ENCODE measurements around the gene PPP2R2C.

Gene PPP2R2C

DNA sequence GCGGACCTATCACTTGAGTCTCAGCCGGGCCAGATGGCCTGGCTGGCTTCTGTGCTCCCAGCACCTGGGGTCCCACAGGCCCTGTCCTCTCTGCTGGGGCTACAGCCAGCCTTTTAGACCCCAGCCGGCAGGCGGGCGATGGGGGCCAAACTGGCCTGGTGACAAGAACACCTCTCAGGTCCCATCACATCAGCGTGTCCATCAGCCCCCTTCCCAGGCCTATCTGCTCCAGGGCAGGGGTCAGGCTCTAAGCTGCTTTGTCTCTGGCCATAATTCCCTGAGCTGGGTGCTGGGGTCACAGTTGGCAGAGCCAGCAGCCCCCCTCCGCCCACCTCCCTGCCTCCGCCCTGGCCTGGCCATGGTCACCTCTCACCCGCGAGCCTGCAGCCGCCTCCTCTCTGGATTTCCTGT lies 77.7 kb downstream of the PPP2R2C start:
- no peak for DNase-seq

GRCh38 chr4:6393544-6394475 lies 78.6 kb downstream of the PPP2R2C start:
- no peak for DNase-seq

GRCh38 chr4:6393066-6393465 lies 79.3 kb downstream of the PPP2R2C start:
- no peak for DNase-seq

DNA sequence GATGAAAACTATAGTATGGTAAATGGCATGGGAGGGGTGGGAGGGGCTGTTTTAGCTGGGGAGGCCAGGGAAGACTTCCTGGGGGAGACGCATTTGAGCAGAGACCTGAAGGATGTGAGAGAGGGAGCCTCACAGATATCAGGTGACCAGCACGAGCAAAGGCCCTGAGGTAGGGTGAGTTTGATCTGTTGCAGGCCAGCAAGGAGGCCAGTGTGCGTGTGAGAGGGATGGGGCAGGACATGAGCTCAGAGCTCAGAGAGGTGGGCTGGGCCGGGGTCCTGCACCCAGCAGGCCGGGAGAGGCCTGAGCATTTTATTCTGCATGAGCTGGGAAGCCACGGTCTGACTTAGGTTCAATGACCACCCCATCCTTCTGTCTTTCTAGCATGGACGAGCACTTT lies 80.0 kb downstream of the PPP2R2C start:
- no peak for DNase-seq

DNA sequence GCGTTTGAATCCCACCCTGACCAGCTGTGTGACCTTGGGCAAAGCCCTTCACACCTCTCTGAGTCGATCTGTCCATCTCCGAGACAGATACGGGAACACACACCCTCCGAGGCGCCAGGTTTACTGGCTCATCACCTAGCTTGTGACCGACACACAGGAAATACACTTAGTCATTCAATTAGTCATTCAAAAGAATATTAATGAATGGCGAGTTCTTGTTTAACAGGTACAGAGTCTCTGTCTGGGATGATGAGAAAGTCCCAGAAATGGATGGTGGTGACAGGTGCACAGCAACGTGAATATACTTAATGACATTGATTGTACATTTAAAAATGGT lies 80.6 kb downstream of the PPP2R2C start:
- no peak for DNase-seq

DNA sequence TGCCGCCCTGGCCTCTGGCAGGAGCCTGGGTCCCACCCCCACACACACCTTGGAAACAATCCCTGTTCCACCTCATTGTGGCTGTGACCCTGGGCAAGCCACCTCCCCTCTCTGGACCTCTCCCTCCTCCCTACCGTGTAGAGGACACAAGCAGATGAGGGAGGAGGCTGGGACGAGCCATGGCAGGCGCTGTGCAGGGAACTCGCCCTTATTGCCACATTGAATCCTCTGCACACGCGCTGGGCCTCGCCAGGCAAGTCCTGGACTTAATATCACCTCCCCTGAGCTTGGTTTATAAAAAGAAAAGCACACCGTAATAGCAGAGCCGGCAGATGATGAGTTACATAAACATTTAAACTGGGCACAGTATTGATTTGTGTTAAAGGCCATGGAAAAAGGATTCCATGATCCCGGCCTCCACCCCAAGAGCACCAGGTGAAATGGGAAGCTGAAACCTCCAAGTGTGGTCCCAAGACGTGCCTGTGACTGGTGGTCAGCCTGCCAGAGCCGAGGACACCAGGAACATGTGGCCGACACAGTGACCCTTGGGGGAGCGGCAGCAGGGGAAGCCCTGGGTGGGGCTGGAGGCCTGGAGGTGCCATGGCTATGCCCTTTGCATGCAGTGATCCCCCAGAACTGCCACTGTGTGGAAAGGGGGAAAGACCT lies 81.1 kb downstream of the PPP2R2C start:
- no peak for DNase-seq

- no peak for DNase-seq
These were observed 82.1 kb downstream of the PPP2R2C start for GRCh38 chr4:6390356-6390755.

- DNase-seq, result no peak
These were observed 83.1 kb downstream of the PPP2R2C start for GRCh38 chr4:6389142-6389825.

DNA sequence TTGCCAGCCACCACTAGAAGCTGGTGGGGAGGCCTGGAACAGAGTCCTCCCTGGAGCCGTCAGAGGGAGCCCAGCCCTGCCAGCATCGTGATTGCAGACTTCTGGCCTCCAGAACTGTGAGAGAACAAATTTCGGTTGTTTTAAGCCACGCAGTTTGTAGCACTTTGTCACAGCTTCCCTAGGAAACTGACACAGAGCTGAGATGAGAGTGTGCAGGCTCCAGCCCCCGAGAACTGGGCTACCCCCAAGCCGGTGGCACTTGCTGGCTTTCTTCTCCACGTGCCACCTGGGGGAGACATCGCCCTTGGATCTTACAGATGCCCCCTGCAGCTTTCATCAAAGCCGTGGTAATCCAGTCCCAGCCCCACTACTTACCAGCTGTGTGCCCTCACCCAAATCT lies 83.7 kb downstream of the PPP2R2C start:
- no peak for DNase-seq

- DNase-seq, result no peak
These were observed 84.5 kb downstream of the PPP2R2C start for GRCh38 chr4:6387946-6388345.

- no peak for DNase-seq
These were observed 86.3 kb downstream of the PPP2R2C start for GRCh38 chr4:6386091-6386490.

GRCh38 chr4:6385288-6385687 lies 87.1 kb downstream of the PPP2R2C start:
- no peak for DNase-seq

- no peak for DNase-seq
These were observed 87.9 kb downstream of the PPP2R2C start for GRCh38 chr4:6384541-6384940.

DNA sequence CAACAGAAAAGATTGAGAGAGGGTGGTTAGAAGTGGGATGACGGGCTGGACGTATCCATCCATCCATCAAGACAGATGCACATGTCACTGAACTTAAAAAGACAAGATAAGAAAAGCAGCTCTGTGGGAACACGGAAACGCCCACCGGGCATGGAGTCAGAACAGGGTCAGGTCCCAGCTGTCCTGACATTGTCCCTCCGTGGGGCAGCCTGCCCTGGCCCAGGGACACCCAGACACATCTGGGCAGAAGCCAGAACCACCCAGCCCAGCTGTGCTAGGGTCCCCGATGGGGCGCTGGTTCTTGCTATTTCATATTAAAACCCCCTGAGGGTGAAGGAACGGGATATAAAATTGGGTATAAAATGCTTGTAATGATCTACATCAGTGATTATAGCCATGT lies 88.5 kb downstream of the PPP2R2C start:
- DNase-seq, result no peak

DNA sequence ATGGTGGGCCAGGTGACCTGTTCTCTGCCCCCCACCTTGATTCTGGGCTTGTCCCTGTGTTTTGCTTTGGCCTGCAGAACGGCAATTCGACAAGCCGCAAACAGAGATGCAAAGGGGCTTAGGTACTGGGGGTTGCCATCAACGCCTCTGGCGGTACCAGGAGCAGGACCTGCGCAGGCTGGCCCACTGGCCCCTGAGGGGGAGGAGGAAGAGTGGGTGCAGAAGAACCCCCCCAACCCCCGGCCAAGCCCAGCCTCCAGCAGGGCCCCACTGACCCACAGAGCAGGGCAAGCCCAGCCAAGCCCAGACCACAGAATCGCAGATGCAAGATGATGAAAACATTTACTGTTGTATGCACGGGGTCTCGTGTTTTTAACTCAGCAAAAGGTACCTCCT lies 89.4 kb downstream of the PPP2R2C start:
- no peak for DNase-seq

- no peak for DNase-seq
These were observed 90.8 kb downstream of the PPP2R2C start for GRCh38 chr4:6381571-6382123.

DNA sequence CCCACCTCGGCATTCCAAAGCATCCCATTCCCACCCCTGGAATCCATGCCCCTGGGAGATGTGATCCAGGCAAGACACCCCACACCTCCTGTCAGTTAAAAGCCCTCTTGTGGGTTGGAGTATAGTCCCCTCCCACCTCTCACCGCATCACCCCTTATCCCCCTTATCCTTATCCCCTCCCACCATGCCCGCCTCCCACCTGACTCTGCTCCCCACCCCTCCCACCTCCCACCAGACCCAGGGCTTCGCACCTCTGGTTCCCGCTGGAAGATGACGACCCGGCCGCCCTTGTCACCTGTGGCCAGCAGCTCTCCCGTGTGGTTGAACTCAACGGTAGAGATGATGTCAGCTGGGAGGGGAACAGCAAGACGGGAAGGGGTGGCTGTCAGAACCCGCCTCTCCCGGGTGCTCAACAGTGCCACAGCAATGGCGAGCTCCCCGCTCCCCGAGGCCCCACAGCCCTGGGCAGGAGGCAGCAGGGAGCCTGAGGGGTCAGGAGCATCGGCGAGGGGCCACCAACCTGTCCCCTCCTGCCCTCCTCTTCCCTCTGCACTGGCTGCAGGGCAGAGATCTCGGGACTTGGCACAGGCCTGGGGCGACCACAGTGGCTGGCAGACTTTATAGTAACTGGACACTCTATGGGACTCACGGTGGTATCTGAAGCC lies 91.5 kb downstream of the PPP2R2C start:
- no peak for DNase-seq

- no peak for DNase-seq
These were observed 92.4 kb downstream of the PPP2R2C start for GRCh38 chr4:6379767-6380745.

- DNase-seq, result no peak
These were observed 93.6 kb downstream of the PPP2R2C start for GRCh38 chr4:6378493-6379445.
